Endothelial cell of umbilical vein (primary cell): Measurements from ENCODE around the gene TM9SF2. TPM values are rescaled to one million over a fixed set of nuclear protein-coding genes. Genes with fewer than 3 reads are reported as not detected.

Experiments
- BruUV-seq: library from RNA; stranded (reverse); fragments of 400-500 nt; replicated peaks from 2 replicates; lab custom pipeline; 2021; lab: Mats Ljungman, UMichigan
- CTCF ChIA-PET: fragments of 300-600, 350-600 bp; sonication (Branson Sonifier 250); formaldehyde crosslinking; loops from one replicate; lab custom pipeline; 2021; ENCODE audit warnings: antibody characterized with exemption, inconsistent platforms; lab: Charles Lee
- POLR2A ChIA-PET: fragments of 300-600, 350-600 bp; sonication (Branson Sonifier 250); formaldehyde crosslinking; loops from one replicate; lab custom pipeline; 2021; ENCODE audit warnings: antibody characterized with exemption, inconsistent platforms; lab: Charles Lee
- DNase-seq: peaks from one replicate; pipeline ENCODE4 v3.0.0-alpha.2; 2011; ENCODE audit warnings: low read depth, low spot score
- FAIRE-seq: peaks from 2 replicates; lab custom pipeline; 2011; peaks lifted over from hg19 to GRCh38; lab: Jason Lieb, UNC
- H2AFZ ChIP-seq: 2 replicates; pipeline ENCODE4 v1.6.0; 2012; ENCODE audit warnings: low read depth, low read length, control low read depth, inconsistent platforms
- H3K27ac ChIP-seq: 2 replicates; pipeline ENCODE4 v1.5.1; 2011; ENCODE audit warnings: low read depth, mild to moderate bottlenecking, control low read depth, low read length, moderate library complexity; ENCODE audit not compliant: insufficient read depth
- H3K27me3 ChIP-seq, 2 experiments: 2 replicates each; pipeline versions ENCODE4 v1.6.0 to v1.6.1; 2011; ENCODE audit warnings: low read length in 2 of 2, mixed read lengths in 1 of 2; ENCODE audit not compliant: control insufficient read depth in 2 of 2, insufficient read depth in 2 of 2
- H3K36me3 ChIP-seq, 2 experiments: 2 replicates in 1 of 2; 3 replicates in 1 of 2; pipeline ENCODE4 v1.5.1; 2011; ENCODE audit warnings: low read length in 2 of 2, mild to moderate bottlenecking in 1 of 2, moderate library complexity in 1 of 2; ENCODE audit not compliant: control insufficient read depth in 2 of 2, insufficient read depth in 2 of 2; ENCODE audit errors: extremely low read depth in 1 of 2
- H3K4me1 ChIP-seq: 3 replicates; pipeline ENCODE4 v1.5.1; 2011; ENCODE audit warnings: mild to moderate bottlenecking, low read length; ENCODE audit not compliant: control insufficient read depth, insufficient read depth; ENCODE audit errors: extremely low read depth
- H3K4me2 ChIP-seq: 2 replicates; pipeline ENCODE4 v1.6.1; 2011; ENCODE audit warnings: low read length, control low read depth, mixed read lengths; ENCODE audit not compliant: insufficient read depth
- H3K4me3 ChIP-seq, 3 experiments: fragments of 200-600 bp in 1 of 3; sonication (generic), shearing (Covaris generic) in 1 of 3; replicated peaks in 1 of 3; 2 replicates each; pipeline ENCODE4 v1.5.1; 2011 to 2016; ENCODE audit warnings: control low read depth in 3 of 3, low read length in 3 of 3, mild to moderate bottlenecking in 2 of 3, inconsistent platforms in 1 of 3, low read depth in 1 of 3, moderate library complexity in 1 of 3; ENCODE audit not compliant: insufficient read depth in 1 of 3
- H3K79me2 ChIP-seq: 2 replicates; pipeline ENCODE4 v1.6.0; 2012; ENCODE audit warnings: low read length, inconsistent platforms; ENCODE audit not compliant: control insufficient read depth, insufficient read depth
- H3K9ac ChIP-seq: replicated peaks from 2 replicates; pipeline ENCODE3; 2011; ENCODE audit warnings: low read length, control low read depth; ENCODE audit not compliant: insufficient read depth; ENCODE audit errors: extremely low read depth
- H3K9me1 ChIP-seq: replicated peaks from 3 replicates; pipeline ENCODE4 v1.6.0; 2011; ENCODE audit warnings: mild to moderate bottlenecking, low read length; ENCODE audit not compliant: control insufficient read depth, insufficient read depth; ENCODE audit errors: extremely low read depth
- H3K9me3 ChIP-seq: replicated peaks from 2 replicates; pipeline ENCODE4 v1.5.1; 2012; ENCODE audit warnings: low read length, inconsistent platforms; ENCODE audit not compliant: control insufficient read depth, insufficient read depth
- H4K20me1 ChIP-seq: replicated peaks from 2 replicates; pipeline ENCODE3; 2011; ENCODE audit warnings: mild to moderate bottlenecking, low read length; ENCODE audit not compliant: control insufficient read depth, insufficient read depth; ENCODE audit errors: extremely low read depth
- EZH2 ChIP-seq: IDR thresholded peaks from 2 replicates; pipeline ENCODE4 v1.6.1; 2012; ENCODE audit warnings: borderline replicate concordance, low read depth, mild to moderate bottlenecking, moderate library complexity, low read length, inconsistent platforms; ENCODE audit not compliant: severe bottlenecking
- FOS ChIP-seq: IDR thresholded peaks from 2 replicates; pipeline ENCODE4 v1.6.1; 2011; ENCODE audit warnings: mild to moderate bottlenecking, low read length, moderate library complexity, borderline replicate concordance; ENCODE audit not compliant: insufficient read depth
- JUN ChIP-seq: IDR thresholded peaks from 2 replicates; pipeline ENCODE4 v1.6.1; 2011; ENCODE audit warnings: borderline replicate concordance, low read depth; ENCODE audit not compliant: insufficient read length, insufficient read depth
- MYC ChIP-seq: IDR thresholded peaks from one replicate; pipeline ENCODE4 v1.6.1; 2011; ENCODE audit warnings: mild to moderate bottlenecking, low read depth, low read length
- POLR2AphosphoS5 ChIP-seq: IDR thresholded peaks from 2 replicates; pipeline ENCODE4 v1.6.1; 2012; ENCODE audit warnings: low read depth, mild to moderate bottlenecking, control low read depth, low read length, moderate library complexity; ENCODE audit not compliant: insufficient read depth
- dilution Hi-C: fragments of 300-500 bp; cut with MboI; formaldehyde crosslinking; loops from one replicate; pipeline ENCODE4 v1.15.0; 2019; ENCODE audit warnings: low sequenced_read_pairs; ENCODE audit not compliant: extremely low pct_ligation_motif_present
- intact Hi-C: fragments of 100-400 bp; cut with micrococcal nuclease; formaldehyde crosslinking; loops from one replicate; pipeline ENCODE4 v1.10.0; 2022
- polyA plus RNA-seq, 4 experiments: library from polyadenylated mRNA; depleted of rRNA in 3 of 4; stranded (reverse) in 3 of 4; unstranded in 1 of 4; fragments of >200 nt; gene quantifications; 2 replicates each; pipeline versions ENCODE4 v1.2.1 to v1.2.3, GENCODE V29; 2011 to 2012; ENCODE audit warnings: missing spikeins in 1 of 4
- total RNA-seq: library from RNA; stranded (reverse); gene quantifications from 2 replicates; pipeline ENCODE4 v1.2.3, GENCODE V29; 2021
- TF ChIP-seq, protein P1 (sequence below), 2 donors: IDR thresholded peaks; 1 replicate in 1 of 2; 2 replicates in 1 of 2; pipeline ENCODE4 v1.5.1; 2011; ENCODE audit warnings: low read length in 2 of 2, mild to moderate bottlenecking in 2 of 2, moderate library complexity in 2 of 2, control low read depth in 1 of 2, inconsistent platforms in 1 of 2, low read depth in 1 of 2; ENCODE audit not compliant: insufficient read depth in 1 of 2; ENCODE audit errors: extremely low read depth in 1 of 2

Gene TM9SF2
- total and polyA plus RNA-seq, 2 donors (not counting 3 experiments of a cell fraction or from before 2014, with no cell fraction given), result 76.0 to 90.0 TPM

DNA sequence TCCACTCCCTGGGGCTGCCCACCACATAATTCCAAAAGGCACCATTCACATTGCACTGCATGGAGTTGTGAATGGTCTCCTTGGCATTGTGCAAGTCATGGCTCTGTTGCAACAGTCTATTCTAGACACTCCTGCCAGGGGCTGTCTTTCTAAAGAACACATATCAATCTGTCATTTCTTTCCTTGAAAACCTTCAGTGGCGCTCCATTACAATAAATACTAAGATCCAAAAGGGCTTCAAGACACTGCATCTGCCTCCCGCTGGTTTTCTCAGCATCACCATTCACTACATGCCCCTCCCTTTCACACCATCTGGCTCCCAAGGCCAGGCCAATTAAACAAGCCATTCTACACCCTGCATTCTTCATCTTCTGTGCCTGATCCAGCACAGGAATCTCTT lies 32.2 kb upstream of the TM9SF2 start:
- no peak overlapping the region for H3K4me2 ChIP-seq
- no peak overlapping the region for H3K4me3 ChIP-seq
- ChIA-PET CTCF (interaction anchor here (1.2 kb wide), 1 partner anchor 187 kb away, joined by 4 read pairs; no protein-coding TSS in a partner anchor), POLR2A (no interaction called here)
- H3K4me1 ChIP-seq, result peaks cover 5% of the 10 kb centered on the region
- H3K79me2 ChIP-seq, result no peaks in the 10 kb centered on the region
- H3K36me3 ChIP-seq, result no peaks in the 10 kb centered on the region
- intact Hi-C loops (no loop called here), dilution Hi-C loops (no loop called here)
- DNase-seq (no peak), FAIRE-seq (no peak)
- no TSS peak for BruUV-seq
- H3K9me1 ChIP-seq, result no peaks in the 10 kb centered on the region
- H3K9ac ChIP-seq, result no peak overlapping the region
- TF ChIP-seq EZH2, result no peak
- no peak for TF ChIP-seq JUN
- no peak for TF ChIP-seq MYC
- TF ChIP-seq, protein P1, sequence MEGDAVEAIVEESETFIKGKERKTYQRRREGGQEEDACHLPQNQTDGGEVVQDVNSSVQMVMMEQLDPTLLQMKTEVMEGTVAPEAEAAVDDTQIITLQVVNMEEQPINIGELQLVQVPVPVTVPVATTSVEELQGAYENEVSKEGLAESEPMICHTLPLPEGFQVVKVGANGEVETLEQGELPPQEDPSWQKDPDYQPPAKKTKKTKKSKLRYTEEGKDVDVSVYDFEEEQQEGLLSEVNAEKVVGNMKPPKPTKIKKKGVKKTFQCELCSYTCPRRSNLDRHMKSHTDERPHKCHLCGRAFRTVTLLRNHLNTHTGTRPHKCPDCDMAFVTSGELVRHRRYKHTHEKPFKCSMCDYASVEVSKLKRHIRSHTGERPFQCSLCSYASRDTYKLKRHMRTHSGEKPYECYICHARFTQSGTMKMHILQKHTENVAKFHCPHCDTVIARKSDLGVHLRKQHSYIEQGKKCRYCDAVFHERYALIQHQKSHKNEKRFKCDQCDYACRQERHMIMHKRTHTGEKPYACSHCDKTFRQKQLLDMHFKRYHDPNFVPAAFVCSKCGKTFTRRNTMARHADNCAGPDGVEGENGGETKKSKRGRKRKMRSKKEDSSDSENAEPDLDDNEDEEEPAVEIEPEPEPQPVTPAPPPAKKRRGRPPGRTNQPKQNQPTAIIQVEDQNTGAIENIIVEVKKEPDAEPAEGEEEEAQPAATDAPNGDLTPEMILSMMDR (IDR thresholded peaks at IDR 0.05; ENCODE audit: extremely low read depth in 1 of 2, insufficient read depth in 1 of 2, low read depth in 1 of 2, low read length in 2 of 2), result no peak
- no peak for TF ChIP-seq FOS
- TF ChIP-seq POLR2AphosphoS5, result no peak
- H3K9me3 ChIP-seq, result no peaks in the 10 kb centered on the region
- peaks cover 2 to 6% of the 10 kb centered on the region in 2 experiments for H3K27me3 ChIP-seq
- H2AFZ ChIP-seq, result no peak overlapping the region
- H4K20me1 ChIP-seq, result no peaks in the 10 kb centered on the region
- no peak overlapping the region for H3K27ac ChIP-seq
